Endothelial cell of umbilical vein (primary cell): ENCODE data around the gene KIAA1549. TPM values are rescaled to one million over a fixed set of nuclear protein-coding genes. Genes with fewer than 3 reads are reported as not detected.

Experiments used
- BruUV-seq: library from RNA; stranded (reverse); fragments of 400-500 nt; replicated peaks from 2 replicates; lab custom pipeline; 2021; lab: Mats Ljungman, UMichigan
- CTCF ChIA-PET: fragments of 300-600, 350-600 bp; sonication (Branson Sonifier 250); formaldehyde crosslinking; loops from one replicate; lab custom pipeline; 2021; ENCODE audit warnings: antibody characterized with exemption, inconsistent platforms; lab: Charles Lee
- POLR2A ChIA-PET: fragments of 300-600, 350-600 bp; sonication (Branson Sonifier 250); formaldehyde crosslinking; loops from one replicate; lab custom pipeline; 2021; ENCODE audit warnings: antibody characterized with exemption, inconsistent platforms; lab: Charles Lee
- DNase-seq: peaks from one replicate; pipeline ENCODE4 v3.0.0-alpha.2; 2011; ENCODE audit warnings: low read depth, low spot score
- FAIRE-seq: peaks from 2 replicates; lab custom pipeline; 2011; peaks lifted over from hg19 to GRCh38; lab: Jason Lieb, UNC
- H2AFZ ChIP-seq: 2 replicates; pipeline ENCODE4 v1.6.0; 2012; ENCODE audit warnings: low read depth, low read length, control low read depth, inconsistent platforms
- H3K27ac ChIP-seq: 2 replicates; pipeline ENCODE4 v1.5.1; 2011; ENCODE audit warnings: low read depth, mild to moderate bottlenecking, control low read depth, low read length, moderate library complexity; ENCODE audit not compliant: insufficient read depth
- H3K27me3 ChIP-seq, 2 experiments: 2 replicates each; pipeline versions ENCODE4 v1.6.0 to v1.6.1; 2011; ENCODE audit warnings: low read length in 2 of 2, mixed read lengths in 1 of 2; ENCODE audit not compliant: control insufficient read depth in 2 of 2, insufficient read depth in 2 of 2
- H3K36me3 ChIP-seq, 2 experiments: 2 replicates in 1 of 2; 3 replicates in 1 of 2; pipeline ENCODE4 v1.5.1; 2011; ENCODE audit warnings: low read length in 2 of 2, mild to moderate bottlenecking in 1 of 2, moderate library complexity in 1 of 2; ENCODE audit not compliant: control insufficient read depth in 2 of 2, insufficient read depth in 2 of 2; ENCODE audit errors: extremely low read depth in 1 of 2
- H3K4me1 ChIP-seq: 3 replicates; pipeline ENCODE4 v1.5.1; 2011; ENCODE audit warnings: mild to moderate bottlenecking, low read length; ENCODE audit not compliant: control insufficient read depth, insufficient read depth; ENCODE audit errors: extremely low read depth
- H3K4me2 ChIP-seq: 2 replicates; pipeline ENCODE4 v1.6.1; 2011; ENCODE audit warnings: low read length, control low read depth, mixed read lengths; ENCODE audit not compliant: insufficient read depth
- H3K4me3 ChIP-seq, 3 experiments: fragments of 200-600 bp in 1 of 3; sonication (generic), shearing (Covaris generic) in 1 of 3; replicated peaks in 1 of 3; 2 replicates each; pipeline ENCODE4 v1.5.1; 2011 to 2016; ENCODE audit warnings: control low read depth in 3 of 3, low read length in 3 of 3, mild to moderate bottlenecking in 2 of 3, inconsistent platforms in 1 of 3, low read depth in 1 of 3, moderate library complexity in 1 of 3; ENCODE audit not compliant: insufficient read depth in 1 of 3
- H3K79me2 ChIP-seq: 2 replicates; pipeline ENCODE4 v1.6.0; 2012; ENCODE audit warnings: low read length, inconsistent platforms; ENCODE audit not compliant: control insufficient read depth, insufficient read depth
- H3K9ac ChIP-seq: replicated peaks from 2 replicates; pipeline ENCODE3; 2011; ENCODE audit warnings: low read length, control low read depth; ENCODE audit not compliant: insufficient read depth; ENCODE audit errors: extremely low read depth
- H3K9me1 ChIP-seq: replicated peaks from 3 replicates; pipeline ENCODE4 v1.6.0; 2011; ENCODE audit warnings: mild to moderate bottlenecking, low read length; ENCODE audit not compliant: control insufficient read depth, insufficient read depth; ENCODE audit errors: extremely low read depth
- H3K9me3 ChIP-seq: replicated peaks from 2 replicates; pipeline ENCODE4 v1.5.1; 2012; ENCODE audit warnings: low read length, inconsistent platforms; ENCODE audit not compliant: control insufficient read depth, insufficient read depth
- H4K20me1 ChIP-seq: replicated peaks from 2 replicates; pipeline ENCODE3; 2011; ENCODE audit warnings: mild to moderate bottlenecking, low read length; ENCODE audit not compliant: control insufficient read depth, insufficient read depth; ENCODE audit errors: extremely low read depth
- EZH2 ChIP-seq: IDR thresholded peaks from 2 replicates; pipeline ENCODE4 v1.6.1; 2012; ENCODE audit warnings: borderline replicate concordance, low read depth, mild to moderate bottlenecking, moderate library complexity, low read length, inconsistent platforms; ENCODE audit not compliant: severe bottlenecking
- FOS ChIP-seq: IDR thresholded peaks from 2 replicates; pipeline ENCODE4 v1.6.1; 2011; ENCODE audit warnings: mild to moderate bottlenecking, low read length, moderate library complexity, borderline replicate concordance; ENCODE audit not compliant: insufficient read depth
- GATA2 ChIP-seq: IDR thresholded peaks from 2 replicates; pipeline ENCODE4 v1.7.0; 2011; ENCODE audit warnings: low read depth, mild to moderate bottlenecking, moderate library complexity, mixed read lengths, low read length; ENCODE audit not compliant: insufficient read length, insufficient read depth
- JUN ChIP-seq: IDR thresholded peaks from 2 replicates; pipeline ENCODE4 v1.6.1; 2011; ENCODE audit warnings: borderline replicate concordance, low read depth; ENCODE audit not compliant: insufficient read length, insufficient read depth
- MAX ChIP-seq: IDR thresholded peaks from 2 replicates; pipeline ENCODE4 v1.6.1; 2011; ENCODE audit not compliant: insufficient read depth, insufficient read length
- POLR2A ChIP-seq: IDR thresholded peaks from 2 replicates; pipeline ENCODE4 v1.6.1; 2012; ENCODE audit warnings: low read depth, mild to moderate bottlenecking, control low read depth, low read length
- POLR2AphosphoS5 ChIP-seq: IDR thresholded peaks from 2 replicates; pipeline ENCODE4 v1.6.1; 2012; ENCODE audit warnings: low read depth, mild to moderate bottlenecking, control low read depth, low read length, moderate library complexity; ENCODE audit not compliant: insufficient read depth
- dilution Hi-C: fragments of 300-500 bp; cut with MboI; formaldehyde crosslinking; loops from one replicate; pipeline ENCODE4 v1.15.0; 2019; ENCODE audit warnings: low sequenced_read_pairs; ENCODE audit not compliant: extremely low pct_ligation_motif_present
- intact Hi-C: fragments of 100-400 bp; cut with micrococcal nuclease; formaldehyde crosslinking; loops from one replicate; pipeline ENCODE4 v1.10.0; 2022
- polyA plus RNA-seq, 4 experiments: library from polyadenylated mRNA; depleted of rRNA in 3 of 4; stranded (reverse) in 3 of 4; unstranded in 1 of 4; fragments of >200 nt; gene quantifications; 2 replicates each; pipeline versions ENCODE4 v1.2.1 to v1.2.3, GENCODE V29; 2011 to 2012; ENCODE audit warnings: missing spikeins in 1 of 4
- total RNA-seq: library from RNA; stranded (reverse); gene quantifications from 2 replicates; pipeline ENCODE4 v1.2.3, GENCODE V29; 2021

KIAA1549 gene
- total and polyA plus RNA-seq, 2 donors (not counting 3 experiments of a cell fraction or from before 2014, with no cell fraction given): 4.6 to 10.9 TPM

GRCh38 chr7:138963675-138964074, 17.5 kb downstream of the KIAA1549 start:
- Histone ChIP-seq H3K27me3 (no peaks in the 10 kb centered on the region), H3K36me3 (no peaks in the 10 kb centered on the region), H2AFZ (no peak overlapping the region), H3K9me1 (no peaks in the 10 kb centered on the region), H3K27ac (no peak overlapping the region), H3K4me1 (peaks cover 10% of the 10 kb centered on the region), H4K20me1 (no peaks in the 10 kb centered on the region), H3K9ac (no peak overlapping the region), H3K4me2 (no peak overlapping the region), H3K4me3 (no peak overlapping the region), H3K9me3 (no peaks in the 10 kb centered on the region), H3K79me2 (peaks cover 27% of the 10 kb centered on the region)
- ChIA-PET CTCF (interaction anchor here (1.2 kb wide), 1 partner anchor 12 kb away, joined by 3 read pairs; no protein-coding TSS in a partner anchor), POLR2A (no interaction called here)
- intact Hi-C loops: no loop called here
- DNase-seq (no peak), FAIRE-seq (no peak)
- BruUV-seq: no TSS peak
- TF ChIP-seq POLR2AphosphoS5 (no peak), POLR2A (no peak), GATA2 (no peak), JUN (no peak), FOS (no peak), MAX (no peak), EZH2 (no peak)
- dilution Hi-C loops: no loop called here
